HL-60/S4 (cell line): ENCODE results near the gene IL13.

Source experiments
- in situ Hi-C: fragments of 300-500 bp; cut with MboI; formaldehyde crosslinking; loops from 2 replicates; pipeline ENCODE4 v1.14.3; 2022; ENCODE audit warnings: low sequenced_read_pairs

Gene IL13

GRCh38 chr5:132669455-132669820 is 11.5 kb downstream of the IL13 start:
- in situ Hi-C loops, result no loop called here

- in situ Hi-C loops, result no loop called here
Measured at GRCh38 chr5:132669966-132670882, 12.3 kb downstream of the IL13 start.

- in situ Hi-C loops, result no loop called here
Measured at GRCh38 chr5:132671000-132671399, 13.0 kb downstream of the IL13 start.

- in situ Hi-C loops, result no loop called here
Measured at GRCh38 chr5:132673488-132673887, 15.5 kb downstream of the IL13 start.

- in situ Hi-C loops, result no loop called here
Measured at GRCh38 chr5:132673939-132674630, 16.1 kb downstream of the IL13 start, which contains the start of gene IL4. Gene IL4 (plus strand): TSS chr5:132673989. CDS start chr5:132674051, 62 bp downstream.

- in situ Hi-C loops, result no loop called here
Measured at GRCh38 chr5:132674671-132675506, 16.9 kb downstream of the IL13 start.

GRCh38 chr5:132675936-132676689 is 18.1 kb downstream of the IL13 start:
- in situ Hi-C loops, result no loop called here

GRCh38 chr5:132677191-132677590 is 19.2 kb downstream of the IL13 start:
- in situ Hi-C loops, result no loop called here

GRCh38 chr5:132677682-132678400 is 19.9 kb downstream of the IL13 start:
- in situ Hi-C loops, result no loop called here

- in situ Hi-C loops, result no loop called here
Measured at GRCh38 chr5:132678735-132679134, 20.8 kb downstream of the IL13 start.

- in situ Hi-C loops, result no loop called here
Measured at GRCh38 chr5:132679166-132679565, 21.2 kb downstream of the IL13 start.

- in situ Hi-C loops, result no loop called here
Measured at GRCh38 chr5:132679717-132680380, 21.9 kb downstream of the IL13 start.

GRCh38 chr5:132680780-132681475 is 23.0 kb downstream of the IL13 start:
- in situ Hi-C loops, result no loop called here

GRCh38 chr5:132681476-132681831 is 23.5 kb downstream of the IL13 start:
- in situ Hi-C loops, result no loop called here

GRCh38 chr5:132681983-132682382 is 24.0 kb downstream of the IL13 start:
- in situ Hi-C loops, result no loop called here

- in situ Hi-C loops, result no loop called here
Measured at GRCh38 chr5:132684491-132684890, 26.5 kb downstream of the IL13 start.

GRCh38 chr5:132684922-132685720 is 27.1 kb downstream of the IL13 start:
- in situ Hi-C loops, result no loop called here

- in situ Hi-C loops, result no loop called here
Measured at GRCh38 chr5:132686193-132686592, 28.2 kb downstream of the IL13 start.
